C4-2B (cell line): ENCODE data around the gene SLC6A17.

ENCODE experiments used
- CTCF ChIP-seq: fragments of 450-650 bp; conservative IDR thresholded peaks from 2 replicates; pipeline ENCODE4 v1.5.1; 2017; ENCODE audit warnings: mild to moderate bottlenecking
- ZFX ChIP-seq: fragments of 450-650 bp; IDR thresholded peaks from 2 replicates; pipeline ENCODE4 v1.6.1; 2017

DNA sequence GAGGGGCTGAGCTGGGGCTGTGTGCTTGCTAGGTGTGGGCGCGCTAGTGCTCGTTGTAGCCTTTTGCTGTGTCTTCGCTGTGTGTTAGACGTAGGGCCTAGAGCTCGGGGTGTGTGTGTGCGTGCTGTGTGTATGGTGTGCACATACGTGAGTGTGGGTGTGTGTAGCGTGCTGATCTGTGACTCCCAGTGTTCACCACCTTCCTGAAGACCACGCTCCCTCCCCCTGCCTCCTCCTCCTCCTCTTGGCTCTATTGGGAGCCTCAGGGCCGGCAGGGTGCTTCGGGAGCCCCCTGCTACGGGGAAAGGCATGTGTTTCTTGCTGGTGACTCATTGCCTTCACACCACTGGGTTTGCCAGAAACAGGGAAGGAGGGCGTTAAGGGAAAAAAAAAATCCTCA, 50.4 kb downstream of the SLC6A17 start:
- TF ChIP-seq CTCF (no peak), ZFX (no peak)
